ENCODE data around the gene IL1RAPL2. TPM values are rescaled to one million over a fixed set of nuclear protein-coding genes. Genes with fewer than 3 reads are reported as not detected.

The IL1RAPL2 gene
- polyA plus RNA-seq, 1 of the 3 experiments (the other 2 are of a cell fraction) = 0.13 TPM

GRCh38 chrX:105136786-105137185 is 570.8 kb downstream of the IL1RAPL2 start:
- Histone ChIP-seq H3K4me3 (ENCODE audit: low read depth in 2 of 2, low read length in 1 of 2) (no peak overlapping the region), H3F3A (replicated peaks; ENCODE audit: insufficient read depth) (no peaks in the 10 kb centered on the region), H3K79me2 (ENCODE audit: insufficient read depth) (no peaks in the 10 kb centered on the region), H3K9me2 (no peaks in the 10 kb centered on the region), H3K27me3 (ENCODE audit: insufficient read depth) (no peaks in the 10 kb centered on the region), H2AFZ (ENCODE audit: low read depth) (no peak overlapping the region), H3K9me3 (no peaks in the 10 kb centered on the region), H3K27ac (ENCODE audit: low read depth in 2 of 2, low read length in 1 of 2) (no peak overlapping the region; a peak in 1 of 4 replicates), H3K4me1 (ENCODE audit: control insufficient read depth in 1 of 2, insufficient read depth in 2 of 2, low read depth in 1 of 2, low read length in 1 of 2) (no peaks in the 10 kb centered on the region), H3K36me3 (replicated peaks in 1 of 2; ENCODE audit: control insufficient read depth in 1 of 2, insufficient read depth in 2 of 2, low read length in 1 of 2) (no peaks in the 10 kb centered on the region), H3K4me2 (no peak overlapping the region), H4K20me1 (ENCODE audit: insufficient read depth) (no peaks in the 10 kb centered on the region), H3K9ac (no peak overlapping the region)
- no peak for DNase-seq
- TF ChIP-seq GATA2 (CRISPR knock-in tag; IDR thresholded peaks at IDR 0.05) (no peak), EP300 (IDR thresholded peaks at IDR 0.05; ENCODE audit: borderline replicate concordance in 1 of 2, low read depth in 1 of 2, low read length in 1 of 2) (no peak), SMC3 (IDR thresholded peaks at IDR 0.05; ENCODE audit: low read depth, low read length) (no peak), GABPA (IDR thresholded peaks at IDR 0.05; ENCODE audit: low read depth) (no peak), RFX5 (IDR thresholded peaks at IDR 0.05; ENCODE audit: low read length) (no peak), NFIC (IDR thresholded peaks at IDR 0.05; ENCODE audit: borderline replicate concordance) (no peak), FOSL2 (IDR thresholded peaks at IDR 0.05; ENCODE audit: borderline replicate concordance, low read depth) (peak; percentile 16; the same call in 1 of the 2 replicates), SIN3A (IDR thresholded peaks at IDR 0.05; ENCODE audit: borderline replicate concordance, low read depth, low read length) (no peak), CTCF (IDR thresholded peaks at IDR 0.05) (no peak), RAD21 (IDR thresholded peaks at IDR 0.05; ENCODE audit: low read length) (no peak), EZH2phosphoT487 (IDR thresholded peaks at IDR 0.05; ENCODE audit: borderline replicate concordance, low read depth) (no peak), MAX (IDR thresholded peaks at IDR 0.05; ENCODE audit: low read depth) (no peak), RCOR1 (IDR thresholded peaks at IDR 0.05; ENCODE audit: low read length) (no peak), POLR2AphosphoS5 (IDR thresholded peaks at IDR 0.05; ENCODE audit: low read depth, low read length) (no peak), REST (IDR thresholded peaks at IDR 0.05; ENCODE audit: low read depth, low read length) (no peak), TCF12 (IDR thresholded peaks at IDR 0.05) (peak; percentile 34), ZBTB33 (IDR thresholded peaks at IDR 0.05; ENCODE audit: borderline replicate concordance, low read depth) (no peak), PBX3 (IDR thresholded peaks at IDR 0.05) (no peak), CHD2 (IDR thresholded peaks at IDR 0.05; ENCODE audit: low read length, partially characterized antibody) (no peak), RXRA (IDR thresholded peaks at IDR 0.05; ENCODE audit: borderline replicate concordance, low read depth) (no peak), USF1 (IDR thresholded peaks at IDR 0.05; ENCODE audit: borderline replicate concordance, low read depth) (no peak), FOXM1 (IDR thresholded peaks at IDR 0.05; ENCODE audit: low read depth) (no peak), JUND (IDR thresholded peaks at IDR 0.05) (0 out of 2 replicates have a peak, but pooled peaks have one; percentile 9)
- ChIA-PET POLR2A (no interaction called here), CTCF (interaction anchor here (2.0 kb wide), 1 partner anchor 10 kb away, joined by 4 read pairs; no protein-coding TSS in a partner anchor)

Data from SK-N-SH (cell line).